AG09309 (cell line): ENCODE results near the gene PODXL2.
A peak's percentile ranks its signal among the peaks of the same experiment; 100 is the strongest.

Experiments
- DNase-seq: peaks from one replicate; pipeline ENCODE4 v3.0.0-alpha.2; 2010; ENCODE audit warnings: low read depth
- H3K4me3 ChIP-seq: 2 replicates; pipeline ENCODE4 v1.5.1; 2011; ENCODE audit warnings: mild to moderate bottlenecking, low read depth, low read length, moderate library complexity; ENCODE audit not compliant: control insufficient read depth
- CTCF ChIP-seq: IDR thresholded peaks from 2 replicates; pipeline ENCODE4 v1.5.1; 2011; ENCODE audit warnings: mild to moderate bottlenecking, low read depth, low read length, inconsistent platforms; ENCODE audit not compliant: insufficient read depth, control insufficient read depth; ENCODE audit errors: missing control alignments

PODXL2 gene

DNA sequence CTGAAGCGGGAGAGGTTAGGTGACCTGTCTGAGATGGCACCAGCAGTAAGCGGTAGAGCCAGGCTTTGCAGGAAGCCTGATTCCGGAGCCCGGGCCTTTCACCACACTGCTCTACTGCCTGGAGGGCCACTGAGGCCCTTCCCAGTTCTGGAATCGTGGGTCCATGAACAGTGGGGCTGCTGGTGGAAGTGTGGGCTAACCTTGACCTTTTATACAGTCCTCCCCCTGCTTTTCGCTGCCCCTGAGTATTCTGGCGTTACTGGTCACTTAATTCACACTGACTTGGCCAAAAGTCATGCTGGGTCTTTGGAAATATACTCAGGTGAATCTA lies 41.2 kb downstream of the PODXL2 start:
- no peak overlapping the region for H3K4me3 ChIP-seq
- no peak for TF ChIP-seq CTCF
- DNase-seq = no peak

GRCh38 chr3:127670761-127671522 lies 42.0 kb downstream of the PODXL2 start:
- no peak for TF ChIP-seq CTCF
- no peak for DNase-seq
- H3K4me3 ChIP-seq = no peak overlapping the region

DNA sequence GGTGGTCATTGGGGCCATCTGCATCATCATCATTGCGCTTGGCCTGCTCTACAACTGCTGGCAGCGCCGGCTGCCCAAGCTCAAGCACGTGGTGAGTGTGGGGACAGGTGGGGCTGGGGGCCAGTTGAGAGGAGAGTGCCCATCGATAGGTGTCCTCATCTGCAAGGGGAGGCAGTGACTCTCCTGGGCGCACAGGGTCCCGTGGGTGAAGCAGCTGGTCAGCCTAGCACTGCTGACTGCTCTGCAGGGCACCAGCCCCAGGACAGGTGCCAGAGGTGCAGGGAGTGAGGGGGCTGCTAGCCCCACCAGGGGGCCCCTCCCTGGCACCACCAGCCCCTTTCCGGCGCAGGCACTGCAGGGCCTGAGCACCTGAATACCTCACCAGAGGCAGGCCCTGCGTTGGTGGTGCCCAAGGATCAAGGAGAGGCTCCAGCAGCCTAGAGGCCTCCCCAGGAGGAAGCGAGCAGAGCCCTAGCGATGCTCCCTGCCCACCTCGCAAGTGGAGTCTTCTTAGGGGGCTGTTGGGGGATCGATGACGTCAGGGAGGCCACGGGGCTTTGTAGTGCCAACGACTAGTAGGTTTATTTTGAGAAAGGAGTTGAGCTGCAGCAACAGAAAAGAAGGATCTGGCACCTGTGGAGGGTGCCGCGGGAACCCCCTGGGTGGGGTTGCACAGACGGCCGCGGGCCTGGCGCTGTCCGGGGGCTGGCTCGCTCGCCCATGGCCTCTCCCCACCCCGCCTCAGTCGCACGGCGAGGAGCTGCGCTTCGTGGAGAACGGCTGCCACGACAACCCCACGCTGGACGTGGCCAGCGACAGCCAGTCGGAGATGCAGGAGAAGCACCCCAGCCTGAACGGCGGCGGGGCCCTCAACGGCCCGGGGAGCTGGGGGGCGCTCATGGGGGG lies 42.8 kb downstream of the PODXL2 start:
- TF ChIP-seq CTCF = no peak
- no peak for DNase-seq
- H3K4me3 ChIP-seq = peak overlapping the region; percentile 74

- DNase-seq = no peak
- H3K4me3 ChIP-seq = peak within 1 kb of the TSS; percentile 74
- TF ChIP-seq CTCF = no peak
Observed at GRCh38 chr3:127672429-127673190, 43.6 kb downstream of the PODXL2 start, which contains the start of gene ABTB1. Gene ABTB1 (plus strand): TSS chr3:127672952. CDS start chr3:127673026, 74 bp downstream.

- no peak for TF ChIP-seq CTCF
- peak overlapping the region; percentile 74 for H3K4me3 ChIP-seq
- no peak for DNase-seq
Observed at GRCh38 chr3:127673191-127674100, 44.5 kb downstream of the PODXL2 start.

- no peak for TF ChIP-seq CTCF
- no peak overlapping the region for H3K4me3 ChIP-seq
- DNase-seq = no peak
Observed at GRCh38 chr3:127674101-127674721, 45.2 kb downstream of the PODXL2 start.
